ENCODE data around the gene DELE1.
A peak's percentile ranks its signal among the peaks of the same experiment; 100 is the strongest.

DELE1 gene

DNA sequence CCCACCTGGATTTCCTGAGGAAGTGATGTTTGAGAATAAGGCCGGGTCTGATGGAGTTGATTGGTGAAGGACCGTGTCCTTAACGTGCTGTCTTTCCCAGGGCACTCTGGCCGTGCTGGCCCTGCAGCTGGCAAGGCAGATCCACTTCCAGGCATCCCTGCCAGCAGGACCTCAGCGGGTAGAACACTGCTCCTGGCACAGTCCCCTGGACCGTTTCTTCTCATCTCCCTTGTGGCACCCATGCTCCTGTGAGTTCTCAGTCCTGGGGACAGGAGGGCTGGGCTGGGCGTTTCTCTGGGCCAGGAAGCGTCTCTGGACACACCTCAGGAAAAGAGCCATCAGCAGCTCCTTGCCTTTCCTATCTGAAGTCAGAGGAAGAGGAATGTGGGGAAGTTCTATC is 4.4 kb downstream of the DELE1 start:
- DNase-seq, result no peak

DNA sequence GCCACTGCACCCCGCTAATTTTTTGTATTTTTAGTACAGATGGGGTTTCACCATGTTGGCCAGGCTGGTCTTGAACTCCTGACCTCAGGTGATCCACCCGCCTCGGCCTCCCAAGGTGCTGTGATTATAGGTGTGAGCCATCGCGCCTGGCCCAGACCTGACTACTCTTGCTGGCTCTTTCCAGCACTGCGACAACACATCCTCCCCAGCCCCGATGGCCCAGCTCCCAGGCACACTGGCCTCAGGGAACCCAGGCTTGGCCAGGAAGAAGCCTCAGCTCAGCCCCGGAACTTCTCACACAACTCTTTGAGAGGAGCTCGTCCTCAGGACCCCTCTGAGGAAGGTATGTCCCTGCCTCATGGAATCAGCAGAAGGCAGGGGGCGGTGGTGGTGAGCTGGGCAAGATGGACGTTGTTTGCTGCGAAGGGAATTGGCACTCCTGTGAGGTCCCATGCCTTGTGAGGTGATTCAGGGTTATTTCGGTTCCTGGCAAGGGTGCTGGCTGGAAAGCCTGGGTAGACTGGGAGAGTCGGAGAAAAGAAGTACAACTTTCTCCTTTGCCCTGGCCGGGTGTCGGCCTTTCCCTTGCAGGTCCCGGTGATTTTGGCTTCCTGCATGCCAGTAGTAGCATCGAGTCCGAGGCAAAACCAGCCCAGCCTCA is 5.9 kb downstream of the DELE1 start:
- no peak for DNase-seq

DNA sequence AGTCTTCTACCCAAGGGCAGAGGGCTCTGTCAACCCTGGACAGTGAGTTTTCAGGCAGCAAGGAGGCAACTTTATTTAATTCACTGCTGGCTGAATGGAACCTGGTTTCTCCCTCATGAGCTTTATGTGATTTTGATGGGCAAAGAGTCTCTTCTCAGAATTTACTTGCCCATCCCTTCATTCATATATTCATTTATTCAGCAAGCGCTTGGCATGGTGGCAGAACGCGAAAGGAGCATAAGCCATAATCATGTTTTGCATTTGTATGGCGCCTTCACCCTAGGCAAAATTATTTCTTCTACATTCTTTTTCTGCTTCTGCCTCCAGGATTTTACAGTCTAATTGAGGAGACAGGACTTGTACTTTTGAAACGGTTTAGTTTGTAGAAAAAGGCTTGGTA is 8.0 kb downstream of the DELE1 start:
- DNase-seq, result no peak

DNA sequence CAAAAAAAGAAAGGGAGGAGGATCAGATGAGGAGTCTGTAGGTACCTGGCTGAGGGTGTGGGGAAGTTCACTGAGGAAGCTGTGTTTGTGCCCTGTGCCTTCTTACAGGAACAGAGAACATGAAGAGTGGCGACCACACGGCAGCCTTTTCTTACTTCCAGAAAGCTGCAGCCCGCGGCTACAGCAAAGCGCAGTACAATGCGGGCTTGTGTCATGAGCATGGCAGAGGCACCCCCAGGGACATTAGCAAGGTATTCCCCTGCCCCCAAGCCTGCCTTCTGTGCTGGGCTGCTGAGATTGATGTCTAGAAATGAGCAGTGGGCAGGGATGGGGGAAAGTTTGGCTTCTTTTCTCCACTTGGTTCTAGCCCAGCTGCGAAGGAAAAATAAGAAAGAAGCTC is 9.5 kb downstream of the DELE1 start:
- no peak for DNase-seq

DNA sequence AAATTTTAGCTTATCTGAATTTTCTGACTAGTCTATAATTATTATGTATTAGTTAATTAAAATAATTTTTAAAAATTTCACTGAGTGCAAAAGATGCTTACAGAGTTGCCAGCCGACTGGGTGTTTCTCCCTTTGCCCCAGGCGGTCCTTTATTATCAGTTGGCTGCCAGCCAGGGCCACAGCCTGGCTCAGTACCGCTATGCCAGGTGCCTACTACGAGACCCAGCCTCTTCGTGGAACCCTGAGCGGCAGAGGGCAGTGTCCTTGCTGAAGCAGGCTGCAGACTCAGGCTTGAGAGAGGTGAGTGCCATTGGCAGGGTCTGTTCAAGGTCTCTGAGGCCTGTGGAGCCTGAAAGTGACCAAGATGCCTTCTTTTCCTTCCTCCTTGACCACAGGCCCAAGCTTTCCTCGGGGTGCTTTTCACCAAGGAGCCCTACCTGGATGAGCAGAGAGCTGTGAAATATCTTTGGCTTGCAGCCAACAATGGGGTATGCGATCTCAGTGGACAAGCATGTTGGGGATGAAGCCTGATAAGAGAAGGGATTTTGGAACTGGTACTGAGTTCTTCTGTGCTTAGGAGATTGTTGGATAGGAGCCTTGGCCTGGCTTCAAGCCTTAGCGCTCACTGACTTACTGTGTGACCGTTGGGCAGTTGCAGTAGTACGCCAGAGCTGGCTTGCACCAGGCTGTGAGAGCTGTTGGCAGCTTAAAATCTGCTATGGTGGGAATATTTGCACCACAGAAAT is 10.6 kb downstream of the DELE1 start:
- no peak for DNase-seq

DNA sequence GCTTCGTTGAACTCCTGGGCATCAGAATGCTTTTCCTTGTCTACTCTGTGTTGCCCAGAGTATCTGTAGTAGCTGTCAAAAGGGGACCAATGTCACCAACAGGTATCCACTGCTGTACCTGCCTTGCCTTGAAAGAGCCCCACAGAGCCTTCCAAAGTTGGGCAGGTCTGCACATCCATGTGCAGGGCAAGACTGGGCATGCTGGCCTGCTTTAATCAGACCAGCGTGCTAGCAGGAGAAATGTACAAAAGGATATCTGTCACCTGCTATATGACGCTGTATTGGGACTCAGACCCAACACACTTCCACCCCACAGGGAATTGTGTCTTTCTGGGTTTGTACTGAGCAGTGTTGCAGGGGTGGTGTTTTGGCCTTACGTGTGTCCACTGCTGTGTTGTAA is 11.9 kb downstream of the DELE1 start:
- DNase-seq, result no peak

DNA sequence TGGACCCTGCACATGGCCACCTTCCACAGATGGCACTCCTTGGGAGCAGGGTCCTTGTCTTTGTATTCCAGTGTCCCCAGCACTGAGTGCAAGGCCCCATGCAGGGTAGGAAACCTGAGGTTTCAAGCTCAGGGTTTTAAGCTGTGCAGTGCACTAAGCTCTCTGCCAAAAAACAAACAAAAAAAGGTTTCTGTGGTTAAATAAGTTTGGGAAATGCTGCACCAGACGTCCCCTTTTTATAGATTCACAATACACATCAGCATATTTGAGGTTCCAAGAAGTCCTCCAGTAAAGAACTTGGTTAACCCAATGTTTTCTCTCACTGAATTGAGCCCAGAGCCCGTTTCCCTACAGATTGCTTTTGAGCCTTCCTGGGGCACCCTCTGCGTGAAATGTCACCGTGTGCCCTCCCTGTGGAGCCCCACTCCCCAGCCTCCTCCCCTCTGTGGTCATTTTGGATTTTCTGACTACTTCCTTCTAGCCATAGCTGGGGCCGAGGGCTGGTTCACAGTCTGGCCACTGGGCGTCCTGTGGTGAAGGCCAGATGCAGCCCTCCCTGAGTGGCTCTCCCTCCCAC is 17.1 kb downstream of the DELE1 start:
- DNase-seq, result no peak

DNA sequence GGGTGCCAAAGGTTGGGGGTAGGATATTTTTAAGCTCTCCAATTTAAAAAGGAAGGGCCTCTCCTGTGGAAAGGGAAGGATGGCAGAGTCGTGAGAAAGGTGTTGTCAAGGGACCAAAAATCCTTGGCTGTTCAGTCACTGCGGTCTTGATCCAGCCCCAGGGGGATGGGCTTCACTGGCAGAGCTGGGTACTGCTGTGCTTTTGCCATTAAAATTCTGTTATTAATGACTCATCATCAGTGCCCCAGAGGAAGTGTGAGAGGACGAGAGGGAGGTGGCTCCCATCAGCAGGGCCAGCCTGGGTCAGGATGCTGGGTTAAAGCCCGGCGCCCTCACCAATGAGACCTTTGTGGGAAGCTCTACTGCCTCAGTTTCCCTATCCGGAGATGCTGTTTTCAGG is 17.6 kb downstream of the DELE1 start:
- DNase-seq, result no peak

DNA sequence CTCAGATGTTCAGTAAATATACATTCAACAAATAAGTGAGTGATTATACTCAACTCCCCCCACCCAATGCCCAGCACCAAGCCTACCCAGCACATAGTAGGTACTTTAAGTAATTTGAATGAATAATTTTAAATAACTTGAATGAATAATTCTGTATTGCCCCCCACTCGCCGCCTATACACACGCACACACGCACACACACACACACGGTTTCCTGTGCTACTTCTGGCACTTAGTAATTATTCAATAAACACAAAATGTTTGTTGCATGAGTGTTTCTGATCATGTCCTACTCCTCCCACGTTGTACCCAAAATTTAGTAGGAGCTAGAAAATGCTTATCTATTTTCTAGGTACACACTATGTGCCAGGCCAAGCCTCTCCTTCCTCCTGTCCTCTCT is 18.1 kb downstream of the DELE1 start:
- no peak for DNase-seq

DNA sequence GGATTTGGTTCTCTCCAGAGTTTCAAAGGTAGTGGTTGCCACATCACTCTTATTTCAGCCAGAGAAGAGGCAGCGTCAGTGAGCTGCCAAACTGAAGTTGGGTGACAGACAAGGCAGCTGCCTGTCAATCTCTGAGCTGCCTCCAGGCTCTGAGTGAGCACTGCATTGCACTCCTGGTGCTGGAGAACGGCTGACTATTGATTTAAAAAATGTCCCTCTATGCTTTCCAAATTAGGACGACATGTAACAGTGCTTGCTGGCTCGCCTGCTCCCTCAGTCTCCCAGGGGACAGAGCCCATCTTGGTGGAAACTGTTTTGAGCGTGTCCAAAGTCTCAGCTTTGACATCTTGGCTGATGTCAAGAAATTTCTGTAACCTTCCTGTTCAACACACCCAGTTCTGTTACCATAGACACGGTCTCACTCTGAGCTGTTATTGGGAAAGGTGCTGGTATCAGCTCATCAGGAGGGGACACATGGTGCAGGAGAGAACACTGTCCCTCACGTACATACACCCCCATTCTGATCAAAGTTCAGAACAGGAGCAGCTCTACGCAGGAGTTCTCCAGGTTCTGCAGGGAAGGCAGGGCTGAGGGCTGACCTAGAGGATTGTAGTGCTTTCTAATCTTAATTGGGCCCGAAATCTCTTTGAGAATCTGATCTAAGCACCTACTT is 18.6 kb downstream of the DELE1 start:
- DNase-seq, result no peak

DNA sequence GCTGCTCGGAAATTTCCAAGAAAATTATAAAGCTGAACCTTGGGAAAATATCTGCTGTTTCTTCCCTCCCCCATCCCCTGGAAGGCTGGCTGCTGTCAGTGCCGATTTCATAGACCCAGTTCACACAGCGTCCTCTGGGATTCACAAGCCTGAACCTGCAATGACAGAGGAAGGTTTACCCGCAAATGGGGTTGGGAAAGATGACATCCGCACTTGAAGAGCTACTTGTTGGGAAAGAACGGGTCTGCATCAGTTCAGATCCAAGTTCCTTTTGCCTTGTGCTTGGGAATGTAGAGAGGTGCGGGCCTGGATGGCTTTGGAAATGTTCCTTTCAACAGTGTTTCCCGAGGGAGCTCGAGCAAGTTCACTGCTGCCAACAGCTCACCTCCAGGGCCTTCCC is 20.4 kb downstream of the DELE1 start:
- no peak for DNase-seq

DNA sequence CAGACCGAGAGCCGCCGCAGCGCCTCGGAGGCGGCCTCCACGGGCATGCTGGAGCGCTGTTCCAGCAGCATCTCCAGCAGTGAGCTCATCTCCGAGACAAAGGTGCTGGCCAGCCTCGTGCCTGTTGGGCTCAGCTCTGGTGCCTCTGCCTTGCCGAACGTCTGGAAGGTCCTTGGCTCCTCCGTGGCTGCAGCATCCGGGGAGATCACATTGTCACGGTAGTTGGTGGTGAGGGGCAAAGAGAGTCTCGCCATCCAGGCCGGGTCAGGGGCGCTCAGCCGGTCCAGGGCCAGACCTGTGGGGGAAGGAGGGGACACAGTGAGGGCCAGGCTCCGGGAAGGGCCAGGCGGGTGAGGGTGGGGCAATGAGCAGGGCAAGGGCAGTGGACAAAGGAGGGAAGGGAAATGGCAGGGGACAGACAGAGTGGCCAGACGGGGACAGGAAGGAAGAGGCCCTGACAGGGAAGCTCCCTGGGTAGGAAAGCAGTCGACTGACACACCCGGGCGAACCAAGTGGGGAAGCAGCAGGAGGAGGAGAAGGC is 21.9 kb downstream of the DELE1 start:
- no peak for DNase-seq

DNA sequence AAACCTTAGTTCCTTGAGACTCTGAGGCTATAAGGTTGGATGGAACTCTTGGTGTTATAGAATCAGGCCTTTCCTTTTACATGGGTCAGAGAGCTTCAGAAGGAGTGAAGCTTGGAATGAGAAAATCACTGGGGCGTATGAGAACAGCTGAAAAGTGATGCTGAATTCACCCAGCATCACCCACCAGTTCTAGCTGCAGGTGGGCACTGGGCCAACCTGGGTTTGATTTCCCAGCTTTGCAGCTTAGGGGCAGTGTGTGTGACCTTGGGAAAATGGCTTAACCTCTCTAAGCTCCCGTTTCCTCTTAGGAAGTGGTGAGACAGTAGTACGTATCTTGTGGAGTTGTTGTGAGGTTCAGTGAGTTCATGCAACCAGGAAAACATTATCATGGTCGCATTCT is 23.6 kb downstream of the DELE1 start:
- no peak for DNase-seq

DNA sequence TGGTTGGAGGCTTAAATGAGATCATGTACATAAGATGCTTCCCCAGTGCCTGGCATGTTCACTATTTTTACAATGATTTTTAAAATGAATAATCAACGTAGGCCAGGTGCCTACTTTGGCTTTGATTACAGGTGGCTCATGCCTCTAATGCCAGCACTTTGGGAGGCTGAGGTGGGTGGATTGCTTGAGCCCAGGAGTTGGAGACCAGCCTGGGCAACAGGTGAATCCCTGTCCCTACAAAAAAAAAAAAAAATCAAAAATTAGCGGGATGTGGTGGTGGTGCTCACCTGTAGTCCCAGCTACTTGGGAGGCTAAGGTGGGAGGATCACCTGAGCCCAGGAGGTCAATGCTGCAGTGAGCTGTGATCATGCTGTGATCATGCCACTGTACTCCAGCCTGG is 25.1 kb downstream of the DELE1 start:
- no peak for DNase-seq

DNA sequence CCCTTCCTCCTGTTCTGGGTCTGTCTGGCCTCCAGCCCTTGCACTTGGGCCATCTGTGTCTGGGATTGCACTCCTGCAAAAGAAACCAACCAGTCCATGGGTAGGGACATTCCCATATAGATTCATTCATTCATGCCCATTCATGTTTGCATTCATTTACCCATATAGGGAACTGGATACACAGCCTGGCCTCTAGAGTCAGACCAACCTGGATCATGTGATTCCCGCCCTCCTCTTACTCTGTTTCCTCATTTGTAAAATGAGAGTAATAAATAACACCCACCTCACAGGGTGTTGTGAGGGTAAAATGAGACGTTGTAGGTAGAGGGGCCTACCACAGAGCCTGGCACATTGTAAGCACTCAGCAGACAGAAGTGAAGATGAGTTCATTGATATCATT is 25.8 kb downstream of the DELE1 start:
- no peak for DNase-seq

DNA sequence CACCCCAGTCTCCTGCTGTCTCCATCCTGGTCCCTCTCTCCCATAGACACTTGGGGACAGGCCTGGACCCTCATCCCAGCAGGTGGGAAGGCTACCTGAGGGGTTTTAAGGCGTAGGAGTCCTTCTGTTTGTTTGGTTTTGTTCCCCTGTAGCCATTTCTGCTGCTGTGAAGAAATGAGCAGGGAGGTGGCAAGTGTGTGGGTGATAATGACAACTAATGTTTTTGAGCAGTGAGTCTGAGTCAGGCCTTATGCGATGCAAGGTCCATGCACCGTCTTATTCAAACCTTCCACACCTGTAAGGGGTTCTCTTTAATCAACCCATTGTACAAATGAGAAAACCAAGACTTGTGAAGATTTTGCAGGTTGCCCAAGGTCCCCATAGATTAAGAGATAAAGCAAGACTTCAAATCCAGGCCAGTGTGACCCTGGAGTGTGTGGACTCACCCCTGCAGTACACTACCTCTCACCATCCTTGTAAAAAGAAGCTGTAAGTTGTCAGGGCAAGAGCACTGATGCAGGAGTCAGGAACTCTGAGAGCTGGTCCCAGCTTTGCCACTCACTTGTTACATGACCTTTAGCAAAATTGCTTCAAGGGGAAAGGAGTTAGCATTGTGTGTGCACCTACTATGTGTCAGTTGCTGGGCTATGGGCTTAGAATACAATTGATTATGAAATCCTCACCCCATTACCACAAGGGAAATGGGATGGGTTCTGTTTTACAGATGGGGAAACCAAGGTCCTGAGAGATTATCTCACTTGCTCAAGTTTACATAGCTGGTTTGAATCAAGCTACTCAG is 26.7 kb downstream of the DELE1 start:
- no peak for DNase-seq

DNA sequence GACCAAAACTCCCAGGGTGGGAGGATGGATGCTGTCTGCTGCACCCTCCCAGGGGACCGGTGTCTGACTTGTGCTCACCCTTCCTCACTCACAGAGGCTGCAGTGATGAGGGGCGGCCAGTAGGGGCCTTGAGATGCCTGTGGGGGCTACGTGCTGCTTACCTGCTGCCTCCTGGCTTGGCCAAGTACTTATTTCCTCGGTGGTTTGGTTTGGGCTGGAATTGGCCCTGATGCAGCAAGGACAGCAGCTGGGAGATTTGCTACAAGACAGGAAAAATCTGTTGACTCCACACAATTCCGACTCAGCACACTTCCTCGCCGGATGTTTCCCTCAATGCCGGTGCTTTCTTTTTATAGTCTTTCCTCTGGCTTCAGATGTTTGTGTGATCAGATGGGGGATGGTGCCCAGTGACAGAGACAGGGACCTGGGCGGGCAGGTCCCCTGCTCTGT is 27.7 kb downstream of the DELE1 start:
- DNase-seq, result peak; percentile 40

DNA sequence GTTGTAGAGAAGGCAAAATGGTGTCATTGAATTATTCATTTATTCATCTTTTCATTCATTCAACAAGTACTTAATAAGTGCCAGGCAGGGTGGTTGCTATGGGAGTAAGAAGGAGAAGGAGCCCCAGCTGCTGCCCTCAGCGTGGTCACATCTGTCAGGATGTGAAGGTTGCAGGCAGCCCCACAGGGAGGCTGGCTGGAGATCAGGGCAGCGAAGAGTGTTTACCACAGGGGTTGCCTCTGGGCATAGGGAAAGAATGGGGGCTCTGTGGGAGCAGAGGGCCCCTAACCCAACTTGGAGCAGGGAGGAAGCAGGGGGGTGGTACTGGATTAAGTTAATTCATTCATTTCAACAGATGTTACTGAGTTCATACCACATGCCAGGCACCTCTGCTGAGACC is 28.3 kb downstream of the DELE1 start:
- DNase-seq, result no peak

DNA sequence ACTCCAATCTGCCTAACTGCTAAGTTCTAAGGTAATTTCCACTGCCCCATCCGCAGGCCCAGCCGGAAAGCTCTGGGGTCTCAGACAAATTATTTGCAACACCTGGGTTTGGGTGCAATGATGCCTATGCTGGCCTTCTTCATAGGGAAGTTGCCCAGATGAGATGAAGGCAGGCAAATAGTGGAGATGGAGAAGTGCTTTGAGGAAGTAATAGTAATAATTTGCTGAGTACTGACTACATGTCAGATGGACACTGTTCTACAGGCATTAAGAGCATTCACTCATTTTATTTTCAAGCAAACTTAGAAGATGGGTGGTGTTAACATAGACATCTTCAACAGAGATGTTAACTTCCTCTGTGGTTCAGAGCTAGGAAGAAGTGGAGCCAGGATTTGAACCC is 30.5 kb downstream of the DELE1 start:
- no peak for DNase-seq

DNA sequence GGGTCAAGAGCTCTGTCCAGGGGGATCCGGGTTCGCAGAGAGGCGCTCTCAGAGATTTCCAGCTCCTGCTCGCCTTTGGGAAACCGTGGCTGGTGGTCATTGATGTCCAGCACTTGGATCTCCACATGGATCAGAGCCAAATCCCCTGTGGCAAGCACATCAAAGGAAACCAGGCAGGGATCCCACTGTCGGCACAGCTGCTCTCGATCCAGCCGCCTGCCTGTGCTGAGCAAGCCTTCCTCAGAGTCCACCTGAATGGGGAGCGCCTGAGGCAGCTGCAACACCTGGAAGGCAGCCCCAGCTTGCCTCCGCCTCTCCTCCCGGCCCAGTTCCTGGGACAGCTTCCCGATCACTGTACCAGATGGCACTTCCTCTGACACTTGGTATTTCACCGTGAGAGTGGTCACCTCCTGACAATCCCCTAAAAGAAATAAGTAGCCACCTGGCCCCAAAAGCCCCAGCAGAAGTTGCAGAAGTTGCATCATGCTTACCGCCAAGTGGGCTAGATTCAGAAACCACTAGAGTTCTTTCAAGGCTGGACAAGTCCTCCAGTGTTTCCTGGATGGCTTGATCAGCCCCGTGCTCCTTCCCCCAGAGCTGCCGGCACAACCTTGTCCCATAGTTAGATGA is 33.8 kb downstream of the DELE1 start:
- no peak for DNase-seq

DNA sequence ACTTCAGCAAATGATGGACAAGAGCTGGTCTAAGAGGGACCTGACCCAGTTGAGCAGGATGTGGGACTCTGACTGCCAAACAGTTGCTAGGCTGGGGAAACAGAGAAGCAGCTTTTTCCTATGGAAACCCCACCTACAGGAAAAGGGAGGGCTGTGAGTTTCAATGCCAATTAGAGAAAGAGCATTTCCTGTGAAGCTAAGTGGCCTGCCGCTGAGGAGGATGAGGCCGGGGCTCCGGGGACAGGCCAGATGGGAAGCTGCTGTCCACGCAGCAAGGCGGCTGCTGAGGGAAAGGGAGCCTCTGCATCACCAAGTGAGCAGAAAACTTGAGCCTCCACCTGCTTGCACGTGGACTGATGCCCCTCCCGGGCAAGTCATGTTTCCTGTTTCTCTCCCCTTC is 34.4 kb downstream of the DELE1 start, which contains the start of gene PCDH12:
Gene PCDH12 (minus strand): TSS at position 90 of the 400 bp plus-strand sequence. CDS start 351 bp downstream, outside the sequence.
- DNase-seq, result peak; percentile 49

DNA sequence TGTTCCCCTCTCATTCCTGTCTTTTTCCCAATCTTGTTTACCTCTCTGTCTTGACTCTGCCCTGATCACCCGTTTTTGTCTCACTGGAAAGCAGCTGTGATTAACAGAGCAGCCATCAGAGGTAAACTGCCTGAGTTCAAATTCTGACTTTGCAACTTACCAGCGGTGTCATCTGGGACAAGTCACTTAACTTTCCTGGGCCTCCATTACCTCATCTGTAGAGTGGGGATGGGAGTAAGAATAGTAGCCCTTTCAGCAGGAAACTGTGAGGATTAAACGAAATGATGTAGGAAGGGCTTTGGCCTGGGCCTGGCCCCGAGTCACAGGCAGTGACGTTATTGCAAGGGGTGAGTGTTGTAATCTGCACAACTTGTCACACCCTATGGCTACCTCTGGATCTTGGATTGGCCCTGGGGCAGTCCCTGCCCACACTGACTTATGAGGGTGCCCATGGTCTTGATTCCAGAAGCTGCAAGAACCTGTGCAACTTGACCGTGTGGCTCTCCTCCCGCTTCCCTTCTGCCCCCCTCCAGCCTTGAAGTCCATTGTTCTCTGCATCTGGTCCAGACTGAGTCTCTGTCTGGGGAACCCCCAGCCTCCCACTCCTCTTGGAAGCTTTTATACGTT is 35.0 kb downstream of the DELE1 start:
- peak; percentile 30 for DNase-seq
